Hepatocyte (in vitro differentiated cells): Measurements from ENCODE around the gene FBXO10.

ENCODE experiments used
- EZH2 ChIP-seq: fragments of 200-600 bp; sonication (generic); IDR thresholded peaks from 2 replicates; pipeline ENCODE4 v1.6.1; 2016; ENCODE audit warnings: antibody characterized with exemption, mild to moderate bottlenecking, borderline replicate concordance
- EZH2phosphoT487 ChIP-seq: fragments of 200-600 bp; sonication (generic); IDR thresholded peaks from one replicate; pipeline ENCODE4 v1.6.1; 2018; ENCODE audit warnings: antibody characterized with exemption, mild to moderate bottlenecking, low read depth, moderate library complexity; ENCODE audit not compliant: unreplicated experiment, severe bottlenecking
- TF ChIP-seq, protein P1 (sequence below): fragments of 200-600 bp; sonication (generic); IDR thresholded peaks from 2 replicates; pipeline ENCODE4 v1.5.1; 2016; ENCODE audit warnings: antibody characterized with exemption, mild to moderate bottlenecking; ENCODE audit not compliant: poor library complexity

- TF ChIP-seq, protein P1, sequence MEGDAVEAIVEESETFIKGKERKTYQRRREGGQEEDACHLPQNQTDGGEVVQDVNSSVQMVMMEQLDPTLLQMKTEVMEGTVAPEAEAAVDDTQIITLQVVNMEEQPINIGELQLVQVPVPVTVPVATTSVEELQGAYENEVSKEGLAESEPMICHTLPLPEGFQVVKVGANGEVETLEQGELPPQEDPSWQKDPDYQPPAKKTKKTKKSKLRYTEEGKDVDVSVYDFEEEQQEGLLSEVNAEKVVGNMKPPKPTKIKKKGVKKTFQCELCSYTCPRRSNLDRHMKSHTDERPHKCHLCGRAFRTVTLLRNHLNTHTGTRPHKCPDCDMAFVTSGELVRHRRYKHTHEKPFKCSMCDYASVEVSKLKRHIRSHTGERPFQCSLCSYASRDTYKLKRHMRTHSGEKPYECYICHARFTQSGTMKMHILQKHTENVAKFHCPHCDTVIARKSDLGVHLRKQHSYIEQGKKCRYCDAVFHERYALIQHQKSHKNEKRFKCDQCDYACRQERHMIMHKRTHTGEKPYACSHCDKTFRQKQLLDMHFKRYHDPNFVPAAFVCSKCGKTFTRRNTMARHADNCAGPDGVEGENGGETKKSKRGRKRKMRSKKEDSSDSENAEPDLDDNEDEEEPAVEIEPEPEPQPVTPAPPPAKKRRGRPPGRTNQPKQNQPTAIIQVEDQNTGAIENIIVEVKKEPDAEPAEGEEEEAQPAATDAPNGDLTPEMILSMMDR, result no peak
- TF ChIP-seq EZH2 (no peak), EZH2phosphoT487 (no peak)
Measured at GRCh38 chr9:37503736-37504135, 72.4 kb downstream of the FBXO10 start.
